ENCODE measurements around the gene FOXK1.
"Not testable (repeated sequence)": the region's sequence is repeated elsewhere in the genome, so short reads cannot be mapped to it uniquely, and the experiment has no call there.

The FOXK1 gene

GRCh38 chr7:4800487-4800886, 118.4 kb downstream of the FOXK1 start:
- no peak for DNase-seq (ENCODE audit: low read depth, low spot score)

GRCh38 chr7:4800926-4801838, 119.1 kb downstream of the FOXK1 start:
- no peak for DNase-seq (ENCODE audit: low read depth, low spot score)

GRCh38 chr7:4801839-4802231, 119.7 kb downstream of the FOXK1 start:
- DNase-seq (ENCODE audit: low read depth, low spot score) = no peak

- not testable (repeated sequence) for DNase-seq (ENCODE audit: low read depth, low spot score)
Measured at GRCh38 chr7:4802577-4802976, 120.5 kb downstream of the FOXK1 start.

- no peak for DNase-seq (ENCODE audit: low read depth, low spot score)
Measured at GRCh38 chr7:4803397-4804241, 121.5 kb downstream of the FOXK1 start.

GRCh38 chr7:4805110-4805983, 123.3 kb downstream of the FOXK1 start:
- no peak for DNase-seq (ENCODE audit: low read depth, low spot score)

- no peak for DNase-seq (ENCODE audit: low read depth, low spot score)
Measured at GRCh38 chr7:4805984-4806300, 123.8 kb downstream of the FOXK1 start.

- no peak for DNase-seq (ENCODE audit: low read depth, low spot score)
Measured at GRCh38 chr7:4806983-4807597, 125.0 kb downstream of the FOXK1 start.

GRCh38 chr7:4807598-4808016, 125.5 kb downstream of the FOXK1 start:
- DNase-seq (ENCODE audit: low read depth, low spot score) = no peak

- no peak for DNase-seq (ENCODE audit: low read depth, low spot score)
Measured at GRCh38 chr7:4808026-4808425, 125.9 kb downstream of the FOXK1 start.

GRCh38 chr7:4808565-4808964, 126.5 kb downstream of the FOXK1 start:
- no peak for DNase-seq (ENCODE audit: low read depth, low spot score)

- no peak for DNase-seq (ENCODE audit: low read depth, low spot score)
Measured at GRCh38 chr7:4809091-4809591, 127.0 kb downstream of the FOXK1 start.

GRCh38 chr7:4809666-4810065, 127.6 kb downstream of the FOXK1 start:
- DNase-seq (ENCODE audit: low read depth, low spot score) = no peak

- DNase-seq (ENCODE audit: low read depth, low spot score) = no peak
Measured at GRCh38 chr7:4814433-4814832, 132.3 kb downstream of the FOXK1 start.

- no peak for DNase-seq (ENCODE audit: low read depth, low spot score)
Measured at GRCh38 chr7:4815121-4815520, 133.0 kb downstream of the FOXK1 start.

GRCh38 chr7:4815609-4816418, 133.7 kb downstream of the FOXK1 start:
- DNase-seq (ENCODE audit: low read depth, low spot score) = no peak

GRCh38 chr7:4816419-4817080, 134.5 kb downstream of the FOXK1 start:
- DNase-seq (ENCODE audit: low read depth, low spot score) = no peak

GRCh38 chr7:4817178-4817901, 135.2 kb downstream of the FOXK1 start:
- no peak for DNase-seq (ENCODE audit: low read depth, low spot score)
